ENCODE measurements around the gene NUP214.
"Not testable (repeated sequence)": the region's sequence is repeated elsewhere in the genome, so short reads cannot be mapped to it uniquely, and the experiment has no call there.

NUP214 gene

GRCh38 chr9:131167146-131167692 lies 41.8 kb downstream of the NUP214 start:
- DNase-seq = no peak

- DNase-seq = no peak
Measured at GRCh38 chr9:131167936-131168335, 42.5 kb downstream of the NUP214 start.

GRCh38 chr9:131169563-131170240 lies 44.3 kb downstream of the NUP214 start:
- DNase-seq = no peak

GRCh38 chr9:131173995-131174394 lies 48.6 kb downstream of the NUP214 start:
- no peak for DNase-seq

GRCh38 chr9:131174681-131175239 lies 49.4 kb downstream of the NUP214 start:
- no peak for DNase-seq

- no peak for DNase-seq
Measured at GRCh38 chr9:131177898-131178297, 52.5 kb downstream of the NUP214 start.

- peak; percentile 81 for DNase-seq
Measured at GRCh38 chr9:131178382-131178781, 53.0 kb downstream of the NUP214 start.

GRCh38 chr9:131178926-131179325 lies 53.5 kb downstream of the NUP214 start:
- no peak for DNase-seq

GRCh38 chr9:131179561-131180219 lies 54.3 kb downstream of the NUP214 start:
- no peak for DNase-seq

GRCh38 chr9:131180454-131180853 lies 55.1 kb downstream of the NUP214 start:
- no peak for DNase-seq

- DNase-seq = no peak
Measured at GRCh38 chr9:131181091-131181681, 55.8 kb downstream of the NUP214 start.

- no peak for DNase-seq
Measured at GRCh38 chr9:131185924-131186323, 60.5 kb downstream of the NUP214 start.

GRCh38 chr9:131186622-131187021 lies 61.2 kb downstream of the NUP214 start:
- no peak for DNase-seq

- no peak for DNase-seq
Measured at GRCh38 chr9:131187957-131188356, 62.6 kb downstream of the NUP214 start.

GRCh38 chr9:131188976-131189375 lies 63.6 kb downstream of the NUP214 start:
- no peak for DNase-seq

- no peak for DNase-seq
Measured at GRCh38 chr9:131190191-131190590, 64.8 kb downstream of the NUP214 start.

GRCh38 chr9:131191032-131191431 lies 65.6 kb downstream of the NUP214 start:
- DNase-seq = not testable (repeated sequence)

- no peak for DNase-seq
Measured at GRCh38 chr9:131191857-131192256, 66.5 kb downstream of the NUP214 start.

GRCh38 chr9:131193051-131193450 lies 67.7 kb downstream of the NUP214 start:
- no peak for DNase-seq

GRCh38 chr9:131194762-131195161 lies 69.4 kb downstream of the NUP214 start:
- no peak for DNase-seq

- no peak for DNase-seq
Measured at GRCh38 chr9:131197160-131197911, 72.0 kb downstream of the NUP214 start.

GRCh38 chr9:131198041-131198715 lies 72.8 kb downstream of the NUP214 start:
- no peak for DNase-seq
